Measurements from ENCODE around the gene CHI3L2.

The CHI3L2 gene

GRCh38 chr1:111221633-111222291, 5.8 kb upstream of the CHI3L2 start:
- FAIRE-seq = no peak

GRCh38 chr1:111222308-111223125, 5.0 kb upstream of the CHI3L2 start:
- no peak for FAIRE-seq

DNA sequence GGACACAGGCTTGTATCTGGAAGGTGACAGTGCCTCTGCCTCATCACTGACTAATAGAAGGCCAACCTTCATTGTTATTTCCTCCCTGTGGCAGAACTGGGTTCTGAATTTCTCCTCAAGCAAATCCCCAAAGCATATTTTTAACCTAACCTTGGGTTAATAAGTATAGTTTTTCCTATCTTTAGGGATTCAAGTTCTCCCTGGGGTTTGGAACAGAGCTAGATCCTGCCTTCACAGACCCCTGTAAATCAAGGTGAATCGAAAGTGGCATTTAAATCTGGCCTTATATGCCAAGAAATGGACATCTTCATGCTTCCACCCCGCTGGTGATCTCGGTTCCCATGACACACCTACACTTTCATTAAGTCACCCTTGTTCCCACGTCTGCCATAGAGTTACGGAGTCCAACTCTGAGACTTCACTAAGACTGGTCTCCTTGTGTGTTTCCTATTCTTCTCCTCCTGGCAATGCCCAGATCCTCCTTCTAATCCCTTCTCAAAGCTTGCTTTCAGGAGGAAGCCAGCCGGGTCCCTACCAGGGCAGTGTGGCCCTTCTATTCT, 4.3 kb upstream of the CHI3L2 start:
- no peak for FAIRE-seq

- no peak for FAIRE-seq
Observed at GRCh38 chr1:111225091-111225490, 2.4 kb upstream of the CHI3L2 start.

- no peak for FAIRE-seq
Observed at GRCh38 chr1:111225717-111226400, 1.7 kb upstream of the CHI3L2 start.

DNA sequence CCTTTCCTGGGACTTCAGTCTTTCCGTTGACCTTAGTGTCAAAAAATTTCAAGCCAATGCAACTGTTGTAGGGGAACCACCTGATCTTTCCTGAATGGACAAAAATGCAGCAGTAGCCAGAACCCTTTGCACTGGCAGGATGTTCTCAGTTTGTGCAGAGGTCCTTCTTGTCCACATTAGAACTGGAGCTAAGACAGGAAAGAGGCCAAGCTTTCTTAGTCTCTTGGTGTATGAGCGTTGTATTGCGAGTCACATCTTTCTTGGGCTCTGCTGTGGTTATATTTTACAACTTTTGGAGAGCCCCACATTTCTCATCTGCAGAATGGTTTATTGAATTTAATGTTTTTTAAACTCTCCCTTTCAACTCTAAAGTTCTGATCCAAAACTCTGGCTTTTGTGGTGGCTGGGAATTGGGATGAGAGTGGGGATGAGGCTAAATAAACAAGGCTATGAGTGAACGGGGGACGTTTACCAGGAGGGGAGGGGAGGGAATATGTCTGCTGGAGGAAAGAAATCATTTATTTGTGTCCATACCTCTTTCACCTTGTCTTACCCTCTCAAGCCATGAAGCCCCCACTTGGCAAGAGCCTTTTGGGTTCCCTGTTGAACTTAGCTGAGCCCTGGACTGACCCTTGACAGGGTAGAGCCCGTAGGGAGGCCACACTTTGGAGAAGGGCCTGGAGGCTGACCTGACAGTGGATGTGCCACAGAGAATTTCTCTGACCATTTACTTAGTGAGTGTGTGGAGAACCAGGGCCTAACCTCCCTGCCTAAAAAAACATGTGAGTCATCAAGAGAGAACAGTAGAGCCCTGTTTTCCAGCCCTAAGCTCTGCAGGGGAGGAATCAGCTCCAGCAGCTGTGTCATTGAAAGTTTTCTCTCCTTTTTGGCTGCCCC, 586 bp downstream of the CHI3L2 start:
- FAIRE-seq = no peak

DNA sequence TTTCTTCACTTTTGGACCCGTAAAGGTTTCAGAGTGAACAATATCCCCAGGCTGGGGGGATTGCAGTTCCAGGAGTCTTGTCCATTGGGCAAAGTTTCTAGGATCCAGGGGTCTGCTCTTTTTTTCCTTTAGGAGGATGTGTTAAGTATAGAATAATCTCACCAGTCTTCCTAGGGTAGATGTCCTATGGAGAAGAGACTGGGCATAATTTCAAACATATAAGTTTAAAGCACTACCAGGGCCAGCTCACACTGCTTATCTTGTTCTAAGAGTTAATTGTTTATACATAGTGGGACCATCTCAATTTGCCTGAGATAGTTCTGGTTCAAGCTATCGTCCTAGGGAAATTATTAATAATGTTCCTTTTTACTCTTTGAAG, 1.2 kb downstream of the CHI3L2 start:
- FAIRE-seq = no peak

- no peak for FAIRE-seq
Observed at GRCh38 chr1:111232134-111232533, 4.6 kb downstream of the CHI3L2 start.

- no peak for FAIRE-seq
Observed at GRCh38 chr1:111234258-111234657, 6.7 kb downstream of the CHI3L2 start.

GRCh38 chr1:111234866-111235265, 7.4 kb downstream of the CHI3L2 start:
- no peak for FAIRE-seq

DNA sequence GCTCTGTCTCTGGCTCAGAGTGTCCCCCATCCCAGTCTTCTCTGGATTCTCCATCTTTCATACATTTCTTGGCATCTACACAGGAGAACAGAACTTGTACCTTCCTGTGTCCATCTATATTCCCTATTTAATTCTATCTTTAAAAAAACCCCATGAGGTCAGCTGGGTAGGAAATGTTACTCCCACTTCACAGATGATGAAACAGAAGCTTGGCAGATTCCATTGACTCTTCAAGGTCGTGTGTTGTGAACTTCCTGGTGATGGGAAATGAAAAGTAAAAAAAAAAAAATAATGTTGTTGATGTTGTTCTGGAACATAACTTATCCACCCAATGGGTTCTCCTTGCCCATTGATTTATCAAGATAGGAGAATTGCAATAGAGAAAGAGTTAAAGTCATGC, 8.9 kb downstream of the CHI3L2 start:
- no peak for FAIRE-seq

GRCh38 chr1:111236806-111237205, 9.3 kb downstream of the CHI3L2 start:
- no peak for FAIRE-seq

- FAIRE-seq = no peak
Observed at GRCh38 chr1:111238056-111238795, 10.7 kb downstream of the CHI3L2 start.

GRCh38 chr1:111241797-111242196, 14.3 kb downstream of the CHI3L2 start:
- FAIRE-seq = no peak

DNA sequence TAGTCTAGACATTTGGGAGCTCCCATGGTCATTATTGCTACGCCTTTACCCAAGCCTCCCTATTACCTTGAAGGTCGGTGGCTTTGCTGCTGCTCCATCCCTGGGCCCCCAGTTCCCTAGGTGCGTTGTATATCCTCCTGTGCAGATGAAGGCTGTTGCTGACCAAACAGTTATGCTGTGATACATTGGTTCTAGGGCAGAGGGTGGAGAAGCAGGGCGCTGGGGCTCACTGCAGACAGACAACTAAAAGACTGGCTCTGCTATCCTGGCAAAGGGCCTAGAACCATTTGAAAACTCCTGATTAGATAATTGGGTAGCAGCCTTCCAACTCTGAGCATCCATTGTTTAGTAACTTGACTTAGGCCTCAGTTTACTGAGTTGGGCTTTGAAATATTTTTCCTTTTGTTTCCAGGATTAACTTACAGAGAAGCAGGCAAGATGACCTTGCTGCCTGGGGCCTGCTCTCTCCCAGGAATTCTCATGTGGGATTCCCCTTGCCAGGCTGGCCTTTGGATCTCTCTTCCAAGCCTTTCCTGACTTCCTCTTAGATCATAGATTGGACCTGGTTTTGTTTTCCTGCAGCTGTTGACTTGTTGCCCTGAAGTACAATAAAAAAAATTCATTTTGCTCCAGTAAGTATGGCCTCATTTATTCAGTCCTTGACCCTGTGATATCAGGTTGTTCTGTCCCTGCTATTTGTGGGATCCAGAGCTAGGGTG, 15.5 kb downstream of the CHI3L2 start:
- no peak for FAIRE-seq

DNA sequence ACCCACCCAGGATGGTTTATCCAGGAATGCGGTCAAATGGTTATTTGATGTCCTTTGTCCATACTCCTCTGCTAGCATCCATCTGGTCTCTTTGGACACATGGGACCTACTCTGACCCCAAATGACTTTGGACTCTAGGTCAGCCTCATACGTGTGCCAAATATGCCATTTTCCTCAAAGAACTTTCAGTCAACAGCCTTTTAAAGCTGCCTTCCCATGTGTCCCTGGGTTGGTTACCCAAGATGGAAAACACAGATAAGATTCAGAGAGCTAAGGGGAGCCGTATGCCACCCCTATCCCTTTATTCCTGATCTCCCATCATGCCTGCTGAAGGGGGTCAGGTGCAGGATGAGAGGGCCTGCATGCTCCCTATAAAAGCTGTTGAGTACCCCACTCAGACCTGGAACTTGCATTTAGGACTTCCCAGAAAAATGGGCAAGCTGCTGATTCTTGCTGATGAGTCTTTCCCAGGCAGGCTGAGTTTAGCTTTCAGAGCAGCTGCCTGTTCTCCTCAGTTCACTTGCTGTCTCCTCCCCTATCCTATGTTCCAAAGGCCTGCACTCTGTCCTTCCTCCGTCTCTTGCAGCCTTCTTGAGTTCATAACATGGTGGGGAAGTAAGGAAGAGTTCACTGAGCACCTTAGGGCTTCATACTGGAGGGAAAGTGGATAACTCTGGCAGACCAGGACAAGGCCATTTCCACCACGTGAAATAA, 19.8 kb downstream of the CHI3L2 start:
- no peak for FAIRE-seq

DNA sequence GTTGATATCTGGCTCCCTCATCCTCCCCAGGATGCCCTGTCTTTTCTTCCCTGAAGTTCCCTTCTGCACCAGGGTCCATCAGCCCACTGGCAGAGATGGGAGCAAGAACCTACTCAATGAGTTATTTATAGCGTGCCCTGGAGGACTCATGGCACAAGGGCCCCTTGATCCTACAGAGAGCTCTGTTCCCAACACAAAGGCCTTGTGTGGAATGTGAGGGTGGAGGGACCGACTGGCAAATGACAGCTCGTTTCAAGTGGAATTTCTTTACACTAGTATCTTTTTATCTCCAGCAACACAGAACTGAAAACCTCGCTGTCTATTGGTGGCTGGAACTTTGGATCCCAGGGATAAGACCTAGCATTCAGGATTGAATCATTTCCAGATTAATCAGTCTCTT, 22.4 kb downstream of the CHI3L2 start:
- no peak for FAIRE-seq

DNA sequence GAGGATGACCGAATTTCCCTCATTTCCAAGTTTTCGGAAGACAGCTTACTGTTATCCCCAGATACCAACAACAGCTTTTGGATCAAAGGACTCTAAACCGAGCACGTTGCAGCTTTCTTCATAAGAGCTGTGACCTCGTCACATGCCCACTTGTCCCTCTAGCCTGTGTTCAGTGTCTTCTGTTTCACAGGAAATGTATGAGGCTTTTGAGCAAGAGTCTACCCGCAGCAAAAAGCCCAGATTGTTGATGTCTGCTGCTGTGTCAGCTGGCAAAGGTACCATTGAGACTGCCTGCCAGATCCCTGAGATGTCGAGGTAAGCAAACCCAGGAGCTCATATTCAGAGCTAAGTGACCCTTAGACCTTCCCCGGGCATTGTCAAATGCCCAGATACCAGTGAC, 24.1 kb downstream of the CHI3L2 start:
- FAIRE-seq = no peak

DNA sequence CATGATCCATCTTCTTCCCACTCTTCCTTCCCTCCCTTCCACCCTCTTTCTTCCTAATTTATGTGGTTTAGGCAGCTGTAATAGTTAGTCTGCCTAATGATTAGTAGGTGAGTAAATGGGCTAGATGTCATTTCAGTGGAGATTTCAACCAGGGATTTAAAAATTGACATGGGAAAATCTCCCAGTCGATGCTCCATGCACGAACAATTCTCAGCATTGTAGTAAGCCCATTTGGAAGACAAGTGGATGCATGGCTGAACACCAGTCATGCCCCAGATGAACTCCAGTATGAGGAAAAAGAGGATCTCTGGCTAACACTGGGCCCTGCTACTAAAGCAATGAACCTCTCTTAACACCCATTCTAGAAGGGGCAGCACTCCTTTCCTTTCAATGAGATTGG, 25.3 kb downstream of the CHI3L2 start:
- no peak for FAIRE-seq

- no peak for FAIRE-seq
Observed at GRCh38 chr1:111253876-111254275, 26.4 kb downstream of the CHI3L2 start.
